T-helper 2 cell treated with Interferon-gamma antibody and Interleukin-4, amounts not matched to agents 5 μg/mL and 100 μg/mL, for 36 hours (primary cell): ENCODE data around the gene C16orf90.

ENCODE experiments used
- DNase-seq: peaks from one replicate; pipeline ENCODE4 v3.0.0; 2021; ENCODE audit warnings: low spot score
- H3K27ac Mint-ChIP-seq: one replicate; pipeline ENCODE4 v1.8.0; 2021; ENCODE audit warnings: mild to moderate bottlenecking, mixed read lengths
- H3K27me3 Mint-ChIP-seq: one replicate; pipeline ENCODE4 v1.8.0; 2021; ENCODE audit warnings: low read depth, mixed read lengths
- H3K36me3 Mint-ChIP-seq: one replicate; pipeline ENCODE4 v1.8.0; 2021; ENCODE audit warnings: low read depth, mixed read lengths
- H3K4me1 Mint-ChIP-seq: one replicate; pipeline ENCODE4 v1.8.0; 2021; ENCODE audit warnings: low read depth, mixed read lengths
- H3K4me3 Mint-ChIP-seq: one replicate; pipeline ENCODE4 v1.8.0; 2022; ENCODE audit warnings: mild to moderate bottlenecking, moderate library complexity, mixed read lengths
- H3K9me3 Mint-ChIP-seq: one replicate; pipeline ENCODE4 v1.8.0; 2021; ENCODE audit warnings: mixed read lengths

Gene C16orf90

DNA sequence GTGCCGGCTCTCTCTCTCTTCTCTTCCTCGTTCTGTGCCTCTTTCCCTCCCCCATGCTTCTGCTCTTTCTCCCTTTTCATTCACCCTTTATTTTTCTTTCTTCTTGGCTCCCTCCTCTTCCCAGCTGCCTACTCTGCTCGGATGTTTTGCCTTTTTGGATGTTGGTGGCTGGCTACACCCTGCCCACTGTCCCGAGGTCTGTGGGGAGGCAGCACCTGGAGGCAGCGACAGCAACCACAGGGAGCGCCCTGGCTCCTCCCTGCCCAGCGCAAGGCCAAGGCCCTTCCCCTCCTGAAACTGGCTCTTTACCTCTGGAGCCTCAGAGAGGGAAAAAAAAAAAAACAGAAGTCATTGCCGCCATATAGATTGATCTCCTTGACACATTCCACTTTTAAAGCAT, 25.6 kb upstream of the C16orf90 start:
- Mint-ChIP-seq H3K9me3 (no peaks in the 10 kb centered on the region), H3K36me3 (peaks cover 37% of the 10 kb centered on the region), H3K4me1 (peaks cover 4% of the 10 kb centered on the region), H3K4me3 (no peak overlapping the region), H3K27ac (no peak overlapping the region), H3K27me3 (no peaks in the 10 kb centered on the region)
- DNase-seq = no peak

- peaks cover 3% of the 10 kb centered on the region for H3K4me1 Mint-ChIP-seq
- no peaks in the 10 kb centered on the region for H3K9me3 Mint-ChIP-seq
- H3K27me3 Mint-ChIP-seq = no peaks in the 10 kb centered on the region
- H3K27ac Mint-ChIP-seq = no peak overlapping the region
- DNase-seq = no peak
- peaks cover 37% of the 10 kb centered on the region for H3K36me3 Mint-ChIP-seq
- H3K4me3 Mint-ChIP-seq = no peak overlapping the region
These were observed 25.1 kb upstream of the C16orf90 start for GRCh38 chr16:3520413-3520812.

- no peak for DNase-seq
- Mint-ChIP-seq H3K27ac (no peak overlapping the region), H3K36me3 (peaks cover 43% of the 10 kb centered on the region), H3K4me3 (no peak overlapping the region), H3K27me3 (no peaks in the 10 kb centered on the region), H3K9me3 (no peaks in the 10 kb centered on the region), H3K4me1 (peaks cover 3% of the 10 kb centered on the region)
These were observed 24.3 kb upstream of the C16orf90 start for GRCh38 chr16:3519581-3519980.

DNA sequence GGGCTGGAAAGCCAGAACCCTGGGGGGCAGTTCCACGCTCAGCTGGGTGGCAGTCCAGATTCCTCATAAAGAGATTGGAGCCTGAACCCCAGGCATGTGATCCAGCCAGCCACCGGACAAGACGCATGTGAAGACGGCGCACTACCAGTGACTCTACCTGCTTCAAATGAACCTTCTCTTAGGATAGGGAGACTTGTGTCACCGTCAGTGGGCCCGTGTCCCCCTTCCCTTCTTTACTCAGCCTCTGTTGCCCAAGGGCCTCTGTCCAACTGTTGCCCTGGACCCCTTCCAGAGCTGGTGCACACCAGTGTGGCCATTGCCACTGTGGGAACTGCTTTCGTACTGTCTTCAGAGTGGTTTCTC, 23.7 kb upstream of the C16orf90 start:
- no peak for DNase-seq
- Mint-ChIP-seq H3K9me3 (no peaks in the 10 kb centered on the region), H3K27ac (no peak overlapping the region), H3K4me1 (peaks cover 7% of the 10 kb centered on the region), H3K36me3 (peaks cover 48% of the 10 kb centered on the region), H3K27me3 (no peaks in the 10 kb centered on the region), H3K4me3 (no peak overlapping the region)

DNA sequence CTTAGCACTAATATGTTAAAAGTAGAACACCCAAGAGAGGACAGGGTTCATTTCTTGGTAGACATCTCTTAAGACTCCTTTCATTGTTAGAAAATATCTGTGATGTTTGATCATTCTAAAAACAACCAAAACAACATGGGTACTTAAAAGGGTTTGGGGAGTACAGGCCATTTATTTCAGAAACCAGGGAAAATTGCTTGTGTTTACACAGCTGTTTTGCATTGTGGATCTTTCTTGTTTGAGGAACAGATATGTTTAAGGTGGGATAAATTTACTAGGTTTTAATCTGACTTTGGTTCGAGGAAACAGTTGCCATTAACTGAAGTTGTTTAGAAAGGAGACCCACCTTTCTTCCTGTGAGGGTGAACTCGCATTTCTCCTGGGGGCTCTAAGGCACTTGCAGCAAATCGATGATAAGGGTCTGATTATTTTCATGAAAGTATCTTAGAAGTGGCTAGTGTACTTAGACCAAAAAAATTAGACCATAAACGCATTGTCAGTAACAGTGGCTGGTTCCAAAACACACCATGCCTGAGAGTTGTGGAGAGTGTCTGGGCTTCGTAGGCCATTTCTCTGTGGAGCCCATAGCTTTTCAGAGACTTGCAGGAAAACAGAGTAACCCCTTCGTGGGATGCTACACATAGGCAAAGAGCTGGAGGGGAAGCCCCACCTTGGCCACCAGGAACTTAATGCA, 23.1 kb upstream of the C16orf90 start:
- no peak overlapping the region for H3K27ac Mint-ChIP-seq
- no peak overlapping the region for H3K4me3 Mint-ChIP-seq
- H3K4me1 Mint-ChIP-seq = peaks cover 12% of the 10 kb centered on the region
- H3K36me3 Mint-ChIP-seq = peaks cover 50% of the 10 kb centered on the region
- no peaks in the 10 kb centered on the region for H3K9me3 Mint-ChIP-seq
- H3K27me3 Mint-ChIP-seq = no peaks in the 10 kb centered on the region
- no peak for DNase-seq

GRCh38 chr16:3515897-3516296, 20.6 kb upstream of the C16orf90 start:
- no peak for DNase-seq
- Mint-ChIP-seq H3K27me3 (no peaks in the 10 kb centered on the region), H3K27ac (no peak overlapping the region), H3K4me1 (peaks cover 16% of the 10 kb centered on the region), H3K4me3 (no peak overlapping the region), H3K36me3 (peaks cover 58% of the 10 kb centered on the region), H3K9me3 (no peaks in the 10 kb centered on the region)

DNA sequence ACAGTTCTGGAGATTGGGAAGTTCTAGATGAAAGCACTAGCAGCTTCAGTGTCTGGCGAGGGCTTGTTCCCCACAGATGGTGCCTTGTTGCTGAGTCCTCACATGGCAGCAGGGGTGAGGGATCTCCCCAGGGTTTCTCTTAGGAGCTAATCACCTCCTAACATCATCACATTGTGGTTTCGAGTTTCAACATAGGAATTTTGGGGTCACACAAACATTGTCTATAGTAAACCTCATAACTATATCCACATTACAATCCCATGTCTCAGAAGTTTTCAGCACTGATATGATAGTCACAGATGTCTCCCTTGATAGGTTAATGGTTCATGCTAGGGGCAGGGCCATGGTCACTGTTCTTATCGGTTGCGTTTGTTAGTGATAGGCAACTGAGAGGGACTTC, 19.3 kb upstream of the C16orf90 start:
- Mint-ChIP-seq H3K27ac (no peak overlapping the region), H3K4me3 (no peak overlapping the region)

GRCh38 chr16:3513892-3514583, 18.7 kb upstream of the C16orf90 start:
- no peaks in the 10 kb centered on the region for H3K9me3 Mint-ChIP-seq
- peaks cover 56% of the 10 kb centered on the region for H3K36me3 Mint-ChIP-seq
- no peak for DNase-seq
- no peaks in the 10 kb centered on the region for H3K27me3 Mint-ChIP-seq
- H3K27ac Mint-ChIP-seq = no peak overlapping the region
- H3K4me1 Mint-ChIP-seq = peaks cover 28% of the 10 kb centered on the region
- no peak overlapping the region for H3K4me3 Mint-ChIP-seq

More for the DNA sequence above, 19.3 kb upstream of the C16orf90 start:
- no peaks in the 10 kb centered on the region for H3K9me3 Mint-ChIP-seq
- no peak for DNase-seq
- peaks cover 55% of the 10 kb centered on the region for H3K36me3 Mint-ChIP-seq
- H3K4me1 Mint-ChIP-seq = peaks cover 24% of the 10 kb centered on the region
- no peaks in the 10 kb centered on the region for H3K27me3 Mint-ChIP-seq

GRCh38 chr16:3511286-3512180, 16.2 kb upstream of the C16orf90 start:
- Mint-ChIP-seq H3K27ac (peak overlapping the region; percentile 85), H3K27me3 (no peaks in the 10 kb centered on the region), H3K9me3 (no peaks in the 10 kb centered on the region), H3K36me3 (peaks cover 63% of the 10 kb centered on the region), H3K4me1 (peaks cover 42% of the 10 kb centered on the region), H3K4me3 (no peak overlapping the region)
- DNase-seq = no peak

- H3K4me1 Mint-ChIP-seq = peaks cover 47% of the 10 kb centered on the region
- H3K9me3 Mint-ChIP-seq = no peaks in the 10 kb centered on the region
- no peak for DNase-seq
- peak overlapping the region; percentile 43 for H3K4me3 Mint-ChIP-seq
- peaks cover 67% of the 10 kb centered on the region for H3K36me3 Mint-ChIP-seq
- no peaks in the 10 kb centered on the region for H3K27me3 Mint-ChIP-seq
- peak overlapping the region; percentile 85 for H3K27ac Mint-ChIP-seq
These were observed 15.1 kb upstream of the C16orf90 start for GRCh38 chr16:3510416-3510815.

DNA sequence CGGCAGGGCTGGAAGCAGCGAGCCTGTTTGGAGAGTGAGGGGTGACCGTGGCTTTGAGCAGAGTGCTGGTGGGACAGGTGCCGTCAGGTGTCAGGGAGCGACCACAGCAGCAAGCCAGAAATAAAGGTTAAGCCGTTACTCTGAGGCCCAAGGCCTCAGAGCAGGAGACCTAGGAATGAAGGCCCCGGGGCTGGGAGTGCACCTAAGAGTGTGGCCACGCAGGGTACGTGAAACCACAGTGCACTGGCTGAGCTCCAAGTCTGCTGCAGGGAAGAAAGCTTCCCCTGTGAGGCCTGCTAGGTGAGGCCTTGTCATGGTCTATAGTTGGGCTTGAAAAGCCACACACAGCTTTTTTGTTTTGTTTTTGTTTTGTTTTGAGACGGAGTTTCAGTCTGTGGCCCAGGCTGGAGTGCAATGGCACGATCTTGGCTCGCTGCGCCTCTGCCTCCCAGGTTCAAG, 14.2 kb upstream of the C16orf90 start:
- Mint-ChIP-seq H3K9me3 (no peaks in the 10 kb centered on the region), H3K27me3 (no peaks in the 10 kb centered on the region), H3K27ac (peak overlapping the region; percentile 85), H3K36me3 (peaks cover 67% of the 10 kb centered on the region), H3K4me1 (peaks cover 52% of the 10 kb centered on the region), H3K4me3 (peak overlapping the region; percentile 35)
- peak; percentile 54 for DNase-seq

GRCh38 chr16:3508736-3509135, 13.4 kb upstream of the C16orf90 start:
- Mint-ChIP-seq H3K9me3 (no peaks in the 10 kb centered on the region), H3K27ac (peak overlapping the region; percentile 85), H3K27me3 (no peaks in the 10 kb centered on the region), H3K36me3 (peaks cover 65% of the 10 kb centered on the region), H3K4me1 (peaks cover 53% of the 10 kb centered on the region), H3K4me3 (peak overlapping the region; percentile 35)
- no peak for DNase-seq

- Mint-ChIP-seq H3K9me3 (no peaks in the 10 kb centered on the region), H3K4me3 (peak overlapping the region; percentile 76), H3K4me1 (peaks cover 59% of the 10 kb centered on the region), H3K27me3 (no peaks in the 10 kb centered on the region), H3K27ac (peak overlapping the region; percentile 94), H3K36me3 (peaks cover 36% of the 10 kb centered on the region)
- peak; percentile 46 for DNase-seq
These were observed 8.2 kb upstream of the C16orf90 start for GRCh38 chr16:3503523-3503922.
